ENCODE data around the gene RNU6-1. TPM values are rescaled to one million over a fixed set of nuclear protein-coding genes. Genes with fewer than 3 reads are reported as not detected.
A peak's percentile ranks its signal among the peaks of the same experiment; 100 is the strongest.

The RNU6-1 gene
- total and polyA plus RNA-seq, 2 donors (not counting 1 experiment from before 2014, with no cell fraction given), result not detected

DNA sequence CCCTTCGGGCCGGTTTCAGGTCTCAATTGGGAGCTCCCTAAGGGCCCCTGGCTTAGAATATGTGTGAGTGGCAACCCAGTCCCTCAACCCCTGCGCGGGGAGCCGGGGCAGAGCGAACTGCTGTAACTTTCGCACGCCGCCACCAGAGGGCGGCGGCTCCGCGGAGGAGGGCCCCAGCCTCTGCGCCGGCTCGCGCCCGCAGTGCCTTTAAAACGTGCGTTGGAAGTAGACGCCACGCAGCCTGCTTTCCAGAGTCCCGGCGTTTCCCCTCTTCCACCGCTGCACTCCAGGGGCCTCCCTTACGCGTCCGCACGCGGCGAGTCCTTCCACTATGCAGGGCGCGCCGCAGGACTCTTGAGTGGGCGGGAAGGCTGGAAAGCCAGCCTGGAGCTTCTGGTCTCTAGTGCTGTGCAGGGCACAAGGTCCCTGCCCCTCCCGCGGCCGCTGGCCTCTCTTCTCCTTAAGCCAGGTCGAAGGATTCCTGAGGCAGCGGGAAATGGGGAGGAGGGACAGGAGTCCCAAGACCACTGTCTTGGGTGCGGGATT, 23.7 kb upstream of the RNU6-1 start:
- Histone ChIP-seq H3K9ac (ENCODE audit: low read length) (peak overlapping the region; percentile 57), H3K4me2 (replicated peaks; ENCODE audit: low read depth, low read length, poor library complexity, severe bottlenecking) (peak overlapping the region; percentile 86), H3K27me3 (replicated peaks in 1 of 4; ENCODE audit: control extremely low read depth in 1 of 4, control insufficient read depth in 3 of 4, insufficient read depth in 4 of 4, low read length in 3 of 4) (peaks cover 0 to 4% (median 2%) of the 10 kb centered on the region in 4 experiments), H3K36me3 (replicated peaks in 1 of 2; ENCODE audit: control extremely low read depth in 1 of 2, control insufficient read depth in 1 of 2, extremely low read depth in 1 of 2, insufficient read depth in 2 of 2, low read length in 1 of 2) (no peaks in the 10 kb centered on the region), H3K27ac (ENCODE audit: low read length in 2 of 2) (no peak overlapping the region), H3K9me3 (ENCODE audit: control extremely low read depth in 1 of 3, control insufficient read depth in 2 of 3, insufficient read depth in 1 of 3, low read length in 2 of 3) (no peaks in the 10 kb centered on the region), H4K20me1 (ENCODE audit: control insufficient read depth, insufficient read depth, low read length, poor library complexity, severe bottlenecking) (no peaks in the 10 kb centered on the region), H3K4me1 (ENCODE audit: control insufficient read depth in 2 of 2, insufficient read depth in 2 of 2, low read length in 2 of 2) (peaks cover 14 to 15% of the 10 kb centered on the region in 2 donors), H3K4me3 (ENCODE audit: control extremely low read depth in 1 of 5, extremely low read depth in 1 of 5, insufficient read depth in 1 of 5, low read depth in 2 of 5, low read length in 4 of 5) (peak overlapping the region in 4 of 5 experiments; percentile 25 to 60 (median 52)), H3K79me2 (ENCODE audit: control insufficient read depth, insufficient read depth, low read length) (no peaks in the 10 kb centered on the region), H2AFZ (ENCODE audit: insufficient read depth, low read depth, low read length, poor library complexity, severe bottlenecking) (peak overlapping the region; percentile 81)
- ChIA-PET POLR2A (interaction anchor here (1.0 kb wide), 1 partner anchor 191 kb away, joined by 3 read pairs; the partner anchor contains the start of gene PIAS1), CTCF (interaction anchor here (0.5 to 4.4 kb wide), 15 partner anchors 10 to 347 kb away, joined by 3 to 61 read pairs (median 4); partner anchors contain the start of gene PIAS1)
- Mint-ChIP-seq H3K4me1 (peaks cover 14% of the 10 kb centered on the region), H3K27me3 (peaks cover 9% of the 10 kb centered on the region), H3K27ac (peak overlapping the region; percentile 90), H3K4me3 (peak overlapping the region; percentile 80), H3K9me3 (ENCODE audit: insufficient read depth) (no peaks in the 10 kb centered on the region)
- TF ChIP-seq EZH2 (IDR thresholded peaks at IDR 0.05; ENCODE audit: borderline replicate concordance, insufficient read depth, low read depth, low read length, poor library complexity, severe bottlenecking), result no peak
- TF ChIP-seq, protein P1, sequence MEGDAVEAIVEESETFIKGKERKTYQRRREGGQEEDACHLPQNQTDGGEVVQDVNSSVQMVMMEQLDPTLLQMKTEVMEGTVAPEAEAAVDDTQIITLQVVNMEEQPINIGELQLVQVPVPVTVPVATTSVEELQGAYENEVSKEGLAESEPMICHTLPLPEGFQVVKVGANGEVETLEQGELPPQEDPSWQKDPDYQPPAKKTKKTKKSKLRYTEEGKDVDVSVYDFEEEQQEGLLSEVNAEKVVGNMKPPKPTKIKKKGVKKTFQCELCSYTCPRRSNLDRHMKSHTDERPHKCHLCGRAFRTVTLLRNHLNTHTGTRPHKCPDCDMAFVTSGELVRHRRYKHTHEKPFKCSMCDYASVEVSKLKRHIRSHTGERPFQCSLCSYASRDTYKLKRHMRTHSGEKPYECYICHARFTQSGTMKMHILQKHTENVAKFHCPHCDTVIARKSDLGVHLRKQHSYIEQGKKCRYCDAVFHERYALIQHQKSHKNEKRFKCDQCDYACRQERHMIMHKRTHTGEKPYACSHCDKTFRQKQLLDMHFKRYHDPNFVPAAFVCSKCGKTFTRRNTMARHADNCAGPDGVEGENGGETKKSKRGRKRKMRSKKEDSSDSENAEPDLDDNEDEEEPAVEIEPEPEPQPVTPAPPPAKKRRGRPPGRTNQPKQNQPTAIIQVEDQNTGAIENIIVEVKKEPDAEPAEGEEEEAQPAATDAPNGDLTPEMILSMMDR (IDR thresholded peaks at IDR 0.05), result peak; percentile 91
- ATAC-seq (ENCODE audit: low read depth), result peak; percentile 92
- peak; percentile 83 for DNase-seq
- WGBS (ENCODE audit: insufficient coverage), result 6% methylated on average over 40 of the region's 41 CpGs
- intact Hi-C loops (cut with micrococcal nuclease), result loop anchor here (1.0 to 5.0 kb wide), 5 partner anchors 23 to 414 kb away; partner anchors contain the start of genes FEM1B, PIAS1 and RNU6-1

Data from B cell (primary cell).